ENCODE results near the gene IQCC. TPM values are rescaled to one million over a fixed set of nuclear protein-coding genes. Genes with fewer than 3 reads are reported as not detected.

IQCC gene
- total RNA-seq, 1 donor from 2014 or later: 0.97 TPM

DNA sequence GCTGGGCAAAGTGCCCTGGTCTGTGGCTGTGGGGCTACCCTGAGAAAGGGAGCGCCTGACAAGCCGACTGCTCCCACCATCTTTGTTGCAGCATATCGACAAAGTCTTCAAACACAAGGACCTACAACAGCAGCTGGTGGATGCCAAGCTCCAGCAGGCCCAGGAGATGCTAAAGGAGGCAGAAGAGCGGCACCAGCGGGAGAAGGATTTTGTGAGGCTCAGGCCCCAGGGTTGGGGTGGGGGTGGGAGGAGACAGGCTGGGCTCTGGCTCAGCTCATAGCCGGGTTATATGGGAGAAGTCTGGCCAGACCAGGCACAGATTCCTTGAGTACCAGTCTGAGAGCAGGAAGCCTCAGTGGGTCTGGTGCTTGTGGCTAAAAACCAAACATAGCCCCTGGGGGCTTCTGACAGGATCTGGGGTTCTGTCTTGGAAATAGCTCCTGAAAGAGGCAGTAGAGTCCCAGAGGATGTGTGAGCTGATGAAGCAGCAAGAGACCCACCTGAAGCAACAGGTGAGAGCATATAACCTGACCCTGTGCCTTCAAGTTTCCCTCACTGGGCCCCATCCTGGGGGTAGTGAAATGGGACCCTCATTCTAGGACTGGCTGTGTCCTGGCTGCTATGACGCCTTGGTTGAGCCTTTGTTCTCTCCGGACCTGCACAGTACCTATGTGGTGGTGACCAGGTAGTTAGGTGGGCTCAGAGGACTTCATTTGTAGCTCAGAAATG is 13.1 kb upstream of the IQCC start:
- ATAC-seq (ENCODE audit: poor library complexity) (no peak), DNase-seq (no peak)
- intact Hi-C loops (cut with DNase I): no loop called here

DNA sequence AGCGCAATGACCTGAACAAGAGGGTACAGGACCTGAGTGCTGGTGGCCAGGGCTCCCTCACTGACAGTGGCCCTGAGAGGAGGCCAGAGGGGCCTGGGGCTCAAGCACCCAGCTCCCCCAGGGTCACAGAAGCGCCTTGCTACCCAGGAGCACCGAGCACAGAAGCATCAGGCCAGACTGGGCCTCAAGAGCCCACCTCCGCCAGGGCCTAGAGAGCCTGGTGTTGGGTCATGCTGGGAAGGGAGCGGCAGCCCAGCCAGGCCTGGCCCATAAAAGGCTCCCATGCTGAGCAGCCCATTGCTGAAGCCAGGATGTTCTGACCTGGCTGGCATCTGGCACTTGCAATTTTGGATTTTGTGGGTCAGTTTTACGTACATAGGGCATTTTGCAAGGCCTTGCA is 10.5 kb upstream of the IQCC start:
- DNase-seq (no peak), ATAC-seq (ENCODE audit: poor library complexity) (no peak)
- intact Hi-C loops (cut with DNase I): no loop called here

DNA sequence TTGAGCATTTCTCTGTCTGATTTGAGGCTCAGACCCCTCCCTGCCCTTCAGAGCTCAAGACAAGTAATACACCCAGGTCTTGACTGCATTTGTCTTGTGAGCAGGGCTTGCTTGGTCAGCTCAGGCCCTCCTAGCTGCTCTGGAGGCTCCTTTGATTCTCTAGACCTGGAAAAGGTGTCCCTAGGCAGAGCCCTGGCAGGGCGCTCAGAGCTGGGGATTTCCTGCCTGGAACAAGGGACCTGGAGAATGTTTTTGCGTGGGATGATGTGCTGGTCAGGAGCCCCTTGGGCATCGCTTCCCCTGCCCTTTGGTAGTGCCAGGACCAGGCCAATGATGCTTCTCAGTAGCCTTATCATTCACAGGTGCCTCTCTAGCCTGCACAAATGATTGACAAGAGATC is 9.9 kb upstream of the IQCC start:
- intact Hi-C loops (cut with DNase I): no loop called here
- no peak for ATAC-seq (ENCODE audit: poor library complexity)

DNA sequence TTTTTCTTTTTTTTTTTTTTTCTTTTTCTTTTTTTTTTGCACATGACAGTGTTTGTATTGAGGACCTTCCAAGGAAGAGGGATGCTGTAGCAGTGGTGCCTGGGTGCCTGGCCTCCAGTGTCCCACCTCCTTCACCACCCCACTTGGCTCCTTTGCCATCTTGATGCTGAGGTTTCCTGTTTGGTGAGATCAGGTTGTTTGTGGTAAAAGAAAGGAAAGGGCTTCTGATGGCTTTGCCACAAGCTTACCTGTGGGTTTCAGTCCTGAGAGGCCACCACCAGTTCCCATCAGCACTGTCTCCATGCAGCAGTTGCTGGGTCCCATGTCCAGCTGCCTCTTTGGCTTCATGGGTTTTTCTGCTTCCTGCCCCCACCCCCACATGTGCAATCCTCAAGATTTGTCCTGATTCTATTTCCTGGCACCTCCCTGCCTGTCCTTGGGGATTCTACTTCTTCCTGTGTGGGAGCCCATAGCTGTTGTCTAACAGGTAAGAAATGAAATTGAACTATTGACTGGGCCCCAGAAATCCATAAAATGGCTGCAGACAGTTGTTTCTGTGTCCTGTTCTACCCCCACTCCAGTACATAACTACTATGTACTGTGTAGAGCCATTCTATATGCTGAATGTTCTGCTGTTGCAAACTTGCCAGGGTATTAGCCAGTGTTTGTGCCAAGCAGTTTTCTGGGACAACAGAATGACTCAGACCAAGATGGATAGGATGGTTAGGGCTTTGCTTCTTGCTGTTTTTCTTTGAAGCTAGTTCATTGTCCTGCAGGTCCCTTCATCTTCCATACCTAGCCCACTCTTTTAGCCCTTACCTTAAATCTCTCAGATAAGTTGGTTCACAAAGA is 9.3 kb upstream of the IQCC start:
- ATAC-seq (ENCODE audit: poor library complexity): no peak
- no peak for DNase-seq
- intact Hi-C loops (cut with DNase I): no loop called here

More for the DNA sequence above, 9.9 kb upstream of the IQCC start:
- no peak for DNase-seq

DNA sequence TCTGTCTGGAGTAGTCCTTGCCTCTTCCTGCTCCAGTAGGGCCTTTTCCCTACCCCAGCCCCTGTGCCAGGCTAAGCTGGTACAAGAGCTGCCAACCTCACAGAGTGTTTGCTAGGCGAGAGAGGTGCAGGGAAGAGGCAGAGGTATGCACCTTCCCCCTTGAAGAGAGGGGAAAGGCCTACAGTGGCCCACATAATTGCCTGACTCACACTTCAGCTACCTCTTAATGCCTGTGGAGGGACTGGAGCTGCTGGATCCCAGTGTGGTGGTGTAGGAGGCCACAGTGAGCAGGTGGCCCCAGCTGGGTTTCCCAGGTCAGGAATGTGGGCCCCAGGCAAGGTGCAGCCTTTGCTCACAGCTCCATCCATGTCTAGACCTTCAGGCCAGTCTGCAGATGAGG is 8.4 kb upstream of the IQCC start:
- DNase-seq (no peak), ATAC-seq (ENCODE audit: poor library complexity) (no peak)
- intact Hi-C loops (cut with DNase I): no loop called here

DNA sequence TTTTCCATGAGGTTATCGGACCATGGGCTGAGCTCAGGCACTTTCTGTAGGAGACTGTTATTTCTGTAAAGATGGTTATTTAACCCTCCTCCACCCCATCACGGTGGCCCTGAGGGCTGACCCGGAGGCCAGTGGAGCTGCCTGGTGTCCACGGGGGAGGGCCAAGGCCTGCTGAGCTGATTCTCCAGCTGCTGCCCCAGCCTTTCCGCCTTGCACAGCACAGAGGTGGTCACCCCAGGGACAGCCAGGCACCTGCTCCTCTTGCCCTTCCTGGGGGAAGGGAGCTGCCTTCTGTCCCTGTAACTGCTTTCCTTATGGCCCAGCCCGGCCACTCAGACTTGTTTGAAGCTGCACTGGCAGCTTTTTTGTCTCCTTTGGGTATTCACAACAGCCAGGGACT is 7.6 kb upstream of the IQCC start:
- intact Hi-C loops (cut with DNase I): no loop called here
- DNase-seq (no peak), ATAC-seq (ENCODE audit: poor library complexity) (no peak)

DNA sequence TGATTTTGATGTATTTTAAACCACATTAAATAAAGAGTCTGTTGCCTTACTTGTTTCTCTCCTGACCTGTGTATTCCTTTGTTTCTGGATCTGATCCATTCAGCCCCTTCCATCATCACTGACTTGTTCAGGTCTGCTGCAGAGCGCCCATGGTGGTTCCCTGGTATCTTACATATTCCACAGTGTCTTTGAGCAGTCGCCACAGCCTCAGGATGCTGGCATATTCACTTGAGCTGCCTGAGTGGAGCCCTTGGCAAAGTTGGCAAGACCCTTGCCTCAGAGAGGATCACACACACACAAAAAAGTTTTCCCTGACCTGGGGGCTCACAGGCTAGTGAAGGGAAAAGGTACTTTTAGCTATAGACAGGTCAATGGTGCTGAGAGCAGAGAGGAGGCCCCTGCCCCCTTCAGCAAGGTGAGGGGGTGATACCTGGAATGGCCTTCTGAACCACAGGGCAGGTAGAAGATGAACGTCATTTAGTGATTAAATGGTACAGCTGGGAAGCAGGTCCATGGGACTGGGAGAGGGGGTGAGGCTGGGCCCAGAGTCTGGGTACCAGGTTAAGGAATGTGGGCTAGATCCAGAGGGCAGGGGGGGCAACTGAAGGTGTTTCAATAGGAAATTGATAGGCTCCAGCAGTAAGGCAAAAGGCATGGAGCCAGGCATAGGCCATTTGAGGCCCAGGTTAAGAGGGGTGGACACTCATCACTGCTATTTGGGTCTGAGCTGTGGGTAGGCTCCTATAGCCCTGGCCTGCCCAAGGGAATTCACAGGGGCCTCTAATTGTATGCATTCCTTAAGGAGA is 7.0 kb upstream of the IQCC start:
- no peak for DNase-seq
- no peak for ATAC-seq (ENCODE audit: poor library complexity)
- intact Hi-C loops (cut with DNase I): no loop called here

DNA sequence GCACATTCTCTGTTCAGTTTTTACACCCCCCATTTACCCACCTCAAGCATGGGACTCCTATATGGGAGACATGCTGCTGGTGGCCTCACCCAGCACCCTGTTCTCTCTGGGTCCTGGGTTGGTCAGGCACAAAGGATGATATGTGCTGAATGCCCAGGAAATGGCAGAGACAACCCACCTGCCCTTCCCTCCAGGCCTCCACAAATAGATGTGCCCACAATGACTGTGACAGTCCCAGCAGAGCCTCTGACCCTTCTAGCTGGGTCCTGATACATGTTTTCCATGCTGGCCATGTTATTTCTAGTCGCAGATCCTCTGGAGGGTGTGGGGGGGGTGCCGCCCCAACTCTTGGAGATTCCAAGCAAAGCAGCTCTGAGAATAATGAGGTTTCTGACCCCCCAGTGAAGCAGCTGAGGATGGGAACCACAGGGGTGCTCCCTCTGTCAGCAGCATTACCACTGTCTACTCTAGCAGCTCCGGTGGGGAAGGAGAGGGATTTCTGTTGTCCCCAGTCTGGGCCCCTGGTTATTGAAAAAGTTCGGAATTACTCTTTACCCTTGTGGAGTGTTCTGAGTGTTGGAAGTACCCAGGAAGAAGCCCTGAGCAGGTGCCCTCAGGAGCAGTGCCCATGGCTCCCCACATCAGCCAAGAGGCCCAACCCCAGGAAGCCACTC is 6.3 kb upstream of the IQCC start:
- DNase-seq (no peak), ATAC-seq (ENCODE audit: poor library complexity) (no peak)
- intact Hi-C loops (cut with DNase I): no loop called here

DNA sequence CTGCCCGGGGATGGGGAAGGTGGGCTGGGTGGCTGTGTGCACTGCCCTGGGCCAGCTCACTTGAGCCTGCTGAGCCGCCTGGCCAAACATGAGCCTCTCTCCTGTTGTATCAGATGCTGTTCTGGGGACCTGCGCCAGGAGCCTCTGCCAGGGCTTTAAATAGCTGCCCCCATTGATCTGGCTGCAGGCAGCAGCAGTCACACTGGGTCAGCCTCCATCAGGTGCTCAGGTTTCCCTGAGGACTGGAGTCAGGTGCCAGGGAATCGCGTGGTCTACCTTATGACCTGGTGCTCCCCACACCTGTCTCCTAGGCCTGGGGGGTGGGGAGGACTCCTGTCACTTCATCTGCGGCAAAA is 5.8 kb upstream of the IQCC start:
- DNase-seq (peak; percentile 85), ATAC-seq (ENCODE audit: poor library complexity) (peak; percentile 74)
- intact Hi-C loops (cut with DNase I): no loop called here

DNA sequence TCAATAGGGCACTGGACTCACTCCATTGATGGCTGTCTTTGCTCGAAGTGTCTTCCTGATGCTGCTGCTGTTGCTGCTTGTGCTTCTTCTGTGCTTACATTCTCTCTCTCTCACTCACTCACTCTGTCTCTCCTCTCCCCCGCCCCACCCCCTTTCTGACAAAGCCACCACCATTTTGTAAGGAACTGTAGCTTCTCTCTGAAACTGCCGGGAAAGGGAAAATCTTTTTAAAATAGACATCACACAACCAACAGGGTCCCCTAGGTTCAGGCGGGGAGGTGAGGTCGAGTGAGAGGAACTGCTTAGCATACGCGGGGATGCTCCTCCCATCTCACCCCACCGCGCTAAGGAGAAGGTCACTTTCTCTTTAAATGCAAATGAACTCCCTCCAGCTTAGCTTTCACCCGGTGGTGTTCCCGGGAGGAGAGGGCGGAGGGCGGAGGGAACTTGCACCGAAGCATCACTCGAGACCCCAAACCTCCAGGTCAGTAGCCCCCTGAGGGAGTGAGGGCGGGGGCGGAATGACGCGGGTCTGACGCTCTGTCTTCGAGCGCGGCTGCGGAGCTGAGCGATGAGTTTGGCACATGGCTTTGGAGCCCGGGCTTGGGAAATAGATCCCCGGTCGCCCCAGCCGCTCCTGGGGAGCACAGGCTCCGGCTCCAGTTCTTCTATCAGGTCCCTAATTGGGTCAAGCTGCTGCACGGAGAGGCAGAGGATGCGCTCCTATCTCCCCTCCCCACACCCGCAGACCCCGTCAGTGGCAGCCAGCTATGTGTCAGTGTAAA is 5.1 kb upstream of the IQCC start, which contains the start of gene CCDC28B:
Gene CCDC28B, plus strand, starts transcription at position 370 of the 785 bp plus-strand sequence. CDS start 1,341 bp downstream, outside the sequence.
- peak; percentile 84 for DNase-seq
- ATAC-seq (ENCODE audit: poor library complexity): peak; percentile 70
- intact Hi-C loops (cut with DNase I): no loop called here

DNA sequence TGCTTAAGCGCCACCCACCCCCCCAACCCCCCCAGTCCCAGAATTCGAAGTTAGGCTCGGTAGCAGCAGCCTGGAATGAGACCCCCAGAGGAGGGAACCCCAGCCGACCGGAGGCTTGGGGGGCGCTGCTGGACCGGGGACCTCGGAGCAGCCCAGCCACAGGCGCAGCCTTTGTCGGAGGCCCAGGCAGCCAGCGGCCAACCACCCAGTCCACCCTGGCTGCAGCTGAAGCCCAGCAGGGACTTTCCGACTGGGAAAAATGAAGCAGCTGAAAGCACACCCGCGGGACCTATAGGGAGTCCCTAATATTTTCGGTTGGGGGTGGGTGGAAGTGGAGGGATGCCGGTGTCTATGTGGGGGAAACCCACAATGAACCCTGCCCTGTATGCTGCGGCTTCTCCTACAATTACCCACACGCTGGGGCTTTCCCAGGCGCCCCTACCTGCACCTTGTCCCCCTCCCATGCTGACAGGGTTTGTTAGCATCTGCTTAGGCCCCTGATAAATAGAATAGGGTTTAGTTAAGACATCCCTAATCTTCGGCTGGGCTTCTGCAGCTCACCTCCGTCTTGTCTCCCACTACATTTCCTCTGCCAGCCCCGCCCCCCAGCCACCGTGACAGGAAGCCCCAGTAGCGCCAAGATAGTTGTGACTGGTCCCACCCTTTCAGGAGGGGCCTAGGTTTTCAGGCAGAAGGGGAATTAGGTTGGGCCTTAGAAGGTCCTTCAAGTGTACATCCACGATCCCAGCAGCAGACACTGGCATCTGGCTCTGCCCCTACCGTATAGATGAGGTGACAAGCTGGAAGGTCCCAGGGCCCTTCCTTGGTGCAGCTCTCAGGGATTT is 4.2 kb upstream of the IQCC start:
- DNase-seq: peak; percentile 82
- intact Hi-C loops (cut with DNase I): no loop called here
- ATAC-seq (ENCODE audit: poor library complexity): peak; percentile 56

DNA sequence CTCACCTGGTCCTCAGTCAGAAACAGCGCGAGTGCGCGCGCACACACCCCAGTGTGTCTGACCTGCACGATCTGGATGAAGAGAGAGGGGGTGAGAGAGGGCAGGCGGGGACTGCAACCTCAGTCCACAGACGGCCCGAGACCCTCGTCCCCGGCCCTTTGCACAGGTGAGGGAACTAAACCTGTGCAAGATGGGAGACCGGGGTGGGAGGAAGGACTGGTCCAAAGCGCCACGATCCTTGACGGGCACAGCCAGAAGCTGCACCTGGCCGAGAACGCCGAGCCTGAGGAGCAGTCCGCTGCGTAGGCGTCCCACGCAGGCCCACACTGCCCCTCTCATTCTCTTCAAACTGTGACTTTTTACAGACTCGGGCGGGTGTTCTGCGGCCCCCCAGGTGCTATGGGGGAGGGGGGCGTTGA is 519 bp upstream of the IQCC start:
- ATAC-seq (ENCODE audit: poor library complexity) (no peak), DNase-seq (peak; percentile 39)
- intact Hi-C loops (cut with DNase I): no loop called here

DNA sequence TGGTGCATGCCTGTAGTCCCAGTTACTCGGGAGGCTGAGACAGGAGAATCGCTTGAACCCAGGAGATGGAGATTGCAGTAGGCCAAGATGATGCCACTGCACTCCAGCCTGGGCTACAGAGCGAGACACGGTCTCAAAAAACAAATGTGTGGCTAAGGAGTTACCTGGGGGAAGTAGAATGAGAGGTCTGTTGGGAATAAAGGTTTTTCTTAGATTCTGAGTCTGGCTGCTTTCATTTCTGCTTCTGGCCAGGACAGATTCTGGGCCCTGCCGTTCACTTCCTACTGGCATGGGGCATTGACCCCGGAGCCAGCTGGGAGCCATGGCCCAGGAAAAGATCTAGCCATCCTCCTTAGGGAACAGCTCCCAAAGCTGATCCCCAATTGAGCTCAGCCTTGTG is 3.0 kb downstream of the IQCC start:
- no peak for DNase-seq
- no peak for ATAC-seq (ENCODE audit: poor library complexity)
- intact Hi-C loops (cut with DNase I): no loop called here

DNA sequence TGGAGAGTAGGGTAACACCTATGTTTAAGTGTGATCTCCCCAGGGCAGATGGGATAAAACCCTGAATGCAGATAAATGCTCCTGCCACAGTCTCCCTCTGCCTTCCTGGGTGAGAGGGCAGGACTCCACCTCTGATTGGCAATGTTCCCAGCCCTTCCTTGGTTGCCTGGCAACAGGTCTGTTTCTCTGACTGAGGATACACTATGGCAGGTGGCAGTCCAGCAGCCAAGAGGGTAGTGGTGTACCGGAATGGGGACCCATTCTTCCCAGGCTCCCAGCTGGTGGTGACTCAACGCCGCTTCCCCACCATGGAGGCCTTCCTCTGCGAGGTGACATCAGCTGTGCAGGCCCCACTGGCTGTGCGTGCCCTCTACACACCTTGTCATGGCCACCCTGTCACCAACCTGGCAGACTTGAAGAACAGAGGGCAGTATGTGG is 3.4 kb downstream of the IQCC start, which contains the start of gene DCDC2B:
Gene DCDC2B, plus strand, starts transcription at position 199 of the 438 bp plus-strand sequence. Its CDS starts 5 bp downstream, at position 204.
- intact Hi-C loops (cut with DNase I): no loop called here
- DNase-seq (peak; percentile 60), ATAC-seq (ENCODE audit: poor library complexity) (peak; percentile 10)

DNA sequence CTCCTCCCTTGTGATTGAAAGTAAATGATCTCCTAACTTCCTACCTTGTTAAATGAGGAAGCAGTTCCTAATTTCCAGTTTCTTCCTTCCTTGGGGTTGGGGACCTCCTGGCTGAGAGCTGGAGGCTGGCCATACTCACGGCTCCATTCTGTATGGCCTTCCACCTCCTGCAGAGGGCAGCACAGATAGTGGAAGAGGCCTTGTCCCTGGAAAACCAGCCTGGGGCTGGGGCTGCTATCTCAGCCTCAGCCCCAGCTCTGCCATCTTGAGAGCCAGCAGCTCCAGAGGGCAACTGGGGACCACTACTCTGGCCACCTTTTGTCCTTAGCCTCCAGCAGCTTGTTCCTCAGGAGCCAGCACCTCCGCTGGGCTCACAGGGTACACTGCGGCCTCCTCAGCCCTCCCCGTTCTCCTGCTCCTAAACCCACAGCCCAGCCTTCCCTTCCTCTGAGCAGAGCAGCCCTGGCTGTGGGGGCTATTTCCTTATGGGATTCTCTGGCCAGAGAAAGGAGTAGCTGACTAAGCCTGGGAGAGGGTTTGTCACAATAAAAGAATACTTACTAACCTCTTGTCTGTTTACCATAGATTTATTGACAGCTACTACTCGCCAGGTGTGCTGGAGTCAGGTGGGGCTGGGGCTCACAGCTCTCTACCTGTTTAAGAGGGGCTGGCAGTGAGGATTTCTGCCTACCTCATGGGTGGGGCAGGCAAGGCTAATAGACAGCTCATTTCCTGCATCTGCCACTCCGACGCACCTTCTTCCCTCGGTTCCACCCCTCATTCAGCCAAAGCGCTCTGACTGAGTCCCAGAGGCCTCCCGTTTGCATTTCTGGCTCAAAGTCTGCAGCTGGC is 10.4 kb downstream of the IQCC start:
- DNase-seq (peak; percentile 67), ATAC-seq (ENCODE audit: poor library complexity) (peak; percentile 66)
- intact Hi-C loops (cut with DNase I): loop anchor here (5.0 kb wide), 1 partner anchor 96 kb away; no protein-coding TSS in a partner anchor

DNA sequence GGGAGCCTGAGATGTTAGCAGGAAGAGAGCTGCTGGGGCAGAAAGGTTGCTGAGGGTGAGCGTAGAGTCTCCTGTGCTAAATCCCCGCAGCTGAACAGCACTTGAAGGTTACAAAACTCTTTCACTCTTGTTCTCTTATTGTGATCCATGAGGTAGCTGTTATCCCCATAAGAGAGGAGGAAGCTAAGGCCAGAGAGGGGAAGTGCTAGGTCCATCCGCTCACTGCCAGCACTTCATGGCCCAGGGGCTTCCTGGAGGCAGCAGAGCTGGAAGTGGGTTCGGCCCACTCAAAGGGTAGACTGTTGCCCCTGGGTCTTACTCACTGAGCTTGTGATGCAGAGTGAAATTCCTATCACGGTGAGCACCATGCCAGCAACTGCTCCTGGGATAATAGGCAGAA is 11.1 kb downstream of the IQCC start:
- ATAC-seq (ENCODE audit: poor library complexity): no peak
- intact Hi-C loops (cut with DNase I): loop anchor here (5.0 kb wide), 1 partner anchor 96 kb away; no protein-coding TSS in a partner anchor
- DNase-seq: no peak
